AG08396 (cell line): ENCODE data around the gene APLP1.
"Not testable (repeated sequence)": the region's sequence is repeated elsewhere in the genome, so short reads cannot be mapped to it uniquely, and the experiment has no call there.

ENCODE experiments used
- DNase-seq: peaks from one replicate; pipeline ENCODE4 v3.0.0; 2012; ENCODE audit warnings: low spot score, mixed read lengths

Gene APLP1

GRCh38 chr19:35882114-35882832, 13.9 kb downstream of the APLP1 start:
- DNase-seq: peak; percentile 80

GRCh38 chr19:35883882-35884281, 15.5 kb downstream of the APLP1 start:
- DNase-seq: no peak

- DNase-seq: no peak
These were observed 16.9 kb downstream of the APLP1 start for GRCh38 chr19:35885225-35885738.

- DNase-seq: no peak
These were observed 17.5 kb downstream of the APLP1 start for GRCh38 chr19:35885904-35886303.

- no peak for DNase-seq
These were observed 18.8 kb downstream of the APLP1 start for GRCh38 chr19:35887197-35887596.

- DNase-seq: no peak
These were observed 20.0 kb downstream of the APLP1 start for GRCh38 chr19:35888398-35888797.

- DNase-seq: no peak
These were observed 21.2 kb downstream of the APLP1 start for GRCh38 chr19:35889370-35890112.

- DNase-seq: no peak
These were observed 21.8 kb downstream of the APLP1 start for GRCh38 chr19:35890113-35890650.

GRCh38 chr19:35891819-35892218, 23.4 kb downstream of the APLP1 start:
- DNase-seq: not testable (repeated sequence)

- no peak for DNase-seq
These were observed 26.0 kb downstream of the APLP1 start for GRCh38 chr19:35894342-35894741.

GRCh38 chr19:35895911-35896642, 27.7 kb downstream of the APLP1 start:
- no peak for DNase-seq

- DNase-seq: no peak
These were observed 28.3 kb downstream of the APLP1 start for GRCh38 chr19:35896643-35897040.

GRCh38 chr19:35897706-35898451, 29.5 kb downstream of the APLP1 start:
- DNase-seq: no peak

- DNase-seq: no peak
These were observed 30.1 kb downstream of the APLP1 start for GRCh38 chr19:35898499-35898809.

- peak; percentile 90 for DNase-seq
These were observed 31.3 kb downstream of the APLP1 start for GRCh38 chr19:35899547-35900214.

GRCh38 chr19:35901055-35901644, 32.8 kb downstream of the APLP1 start:
- peak; percentile 82 for DNase-seq

GRCh38 chr19:35901854-35902661, 33.7 kb downstream of the APLP1 start, which contains the start of gene HCST:
Gene HCST (plus strand): TSS chr19:35902529. CDS start chr19:35902594, 65 bp downstream.
- DNase-seq: no peak

- no peak for DNase-seq
These were observed 34.6 kb downstream of the APLP1 start for GRCh38 chr19:35902870-35903475.

GRCh38 chr19:35903550-35904179, 35.3 kb downstream of the APLP1 start:
- DNase-seq: peak; percentile 74
